DND-41 (cell line): ENCODE results near the gene NCK1.

Experiments used
- ATAC-seq: fragments of 200-7000 bp; cut with Tn5 transposase; 3 replicates; pipeline ENCODE4 v1.9.1; 2021; ENCODE audit warnings: low read depth; ENCODE audit not compliant: insufficient read depth
- DNase-seq: peaks from one replicate; pipeline ENCODE4 v3.0.0-alpha.2; 2020
- H2AFZ ChIP-seq: 2 replicates; pipeline ENCODE4 v1.6.0; 2012; ENCODE audit warnings: low read depth, low read length
- H3K27ac ChIP-seq: 2 replicates; pipeline ENCODE4 v1.5.1; 2012; ENCODE audit warnings: low read length, inconsistent platforms
- H3K27me3 ChIP-seq: fragments of 200-600 bp; sonication (generic); 2 replicates; pipeline ENCODE4 v1.6.0; 2012; ENCODE audit warnings: low read length, mild to moderate bottlenecking, inconsistent platforms; ENCODE audit not compliant: insufficient read depth, poor library complexity
- H3K36me3 ChIP-seq: 2 replicates; pipeline ENCODE4 v1.5.1; 2012; ENCODE audit warnings: low read length, inconsistent platforms; ENCODE audit not compliant: insufficient read depth
- H3K4me1 ChIP-seq: 2 replicates; pipeline ENCODE4 v1.5.1; 2012; ENCODE audit warnings: mild to moderate bottlenecking, low read length; ENCODE audit not compliant: insufficient read depth
- H3K4me2 ChIP-seq: 2 replicates; pipeline ENCODE4 v1.6.0; 2012; ENCODE audit warnings: mild to moderate bottlenecking, moderate library complexity, low read length, inconsistent platforms; ENCODE audit not compliant: insufficient read depth
- H3K4me3 ChIP-seq, 2 experiments: fragments of 200-600 bp in 1 of 2; shearing (Covaris generic) in 1 of 2; 2 replicates each; pipeline ENCODE4 v1.5.1; 2012 to 2016; ENCODE audit warnings: inconsistent platforms in 2 of 2, low read length in 2 of 2, mild to moderate bottlenecking in 2 of 2, low read depth in 1 of 2, moderate library complexity in 1 of 2
- H3K79me2 ChIP-seq: 2 replicates; pipeline ENCODE4 v1.6.0; 2012; ENCODE audit warnings: low read length, inconsistent platforms; ENCODE audit not compliant: insufficient read depth
- H3K9ac ChIP-seq: 2 replicates; pipeline ENCODE4 v1.6.0; 2012; ENCODE audit warnings: low read depth, mild to moderate bottlenecking, inconsistent platforms, low read length, moderate library complexity
- H3K9me3 ChIP-seq: 2 replicates; pipeline ENCODE4 v1.5.1; 2012; ENCODE audit warnings: low read length, moderate library complexity, mild to moderate bottlenecking, inconsistent platforms; ENCODE audit not compliant: insufficient read depth, severe bottlenecking
- H4K20me1 ChIP-seq: 2 replicates; pipeline ENCODE4 v1.6.0; 2012; ENCODE audit warnings: low read length; ENCODE audit not compliant: insufficient read depth
- EZH2 ChIP-seq: IDR thresholded peaks from 3 replicates; pipeline ENCODE4 v1.6.1; 2012; ENCODE audit warnings: borderline replicate concordance, low read depth, mild to moderate bottlenecking, moderate library complexity, low read length, inconsistent platforms; ENCODE audit not compliant: severe bottlenecking
- TF ChIP-seq, protein P1 (sequence below): IDR thresholded peaks from 2 replicates; pipeline ENCODE4 v1.5.1; 2012; ENCODE audit warnings: borderline replicate concordance, low read length, moderate library complexity, mild to moderate bottlenecking; ENCODE audit not compliant: poor library complexity, severe bottlenecking; ENCODE audit errors: extremely low read depth

NCK1 gene

DNA sequence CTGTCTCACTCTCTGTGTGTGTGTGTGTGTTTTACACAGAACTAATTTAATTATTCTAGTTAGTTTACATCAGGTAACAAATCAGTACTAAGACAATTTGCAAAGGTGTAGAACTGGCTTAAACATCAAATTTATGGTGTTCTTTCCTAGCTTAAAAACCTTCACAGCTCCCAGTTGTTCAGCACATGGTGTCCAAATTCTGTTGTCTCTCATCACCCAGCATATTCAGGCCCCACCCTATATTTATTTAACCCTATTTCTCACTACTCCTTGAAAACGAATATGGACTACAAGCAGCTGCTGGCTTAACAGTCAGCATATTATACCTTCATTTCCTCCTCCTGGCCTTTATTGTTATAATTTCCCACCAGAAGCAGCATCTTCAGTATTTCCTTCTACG lies 96.9 kb downstream of the NCK1 start:
- Histone ChIP-seq H3K36me3 (no peaks in the 10 kb centered on the region), H3K9me3 (no peaks in the 10 kb centered on the region), H2AFZ (no peak overlapping the region), H4K20me1 (no peaks in the 10 kb centered on the region), H3K4me1 (no peaks in the 10 kb centered on the region), H3K27ac (no peak overlapping the region), H3K9ac (no peak overlapping the region), H3K4me3 (no peak overlapping the region), H3K27me3 (no peaks in the 10 kb centered on the region), H3K4me2 (no peak overlapping the region), H3K79me2 (no peaks in the 10 kb centered on the region)
- no peak for ATAC-seq
- no peak for DNase-seq
- no peak for TF ChIP-seq EZH2
- TF ChIP-seq, protein P1, sequence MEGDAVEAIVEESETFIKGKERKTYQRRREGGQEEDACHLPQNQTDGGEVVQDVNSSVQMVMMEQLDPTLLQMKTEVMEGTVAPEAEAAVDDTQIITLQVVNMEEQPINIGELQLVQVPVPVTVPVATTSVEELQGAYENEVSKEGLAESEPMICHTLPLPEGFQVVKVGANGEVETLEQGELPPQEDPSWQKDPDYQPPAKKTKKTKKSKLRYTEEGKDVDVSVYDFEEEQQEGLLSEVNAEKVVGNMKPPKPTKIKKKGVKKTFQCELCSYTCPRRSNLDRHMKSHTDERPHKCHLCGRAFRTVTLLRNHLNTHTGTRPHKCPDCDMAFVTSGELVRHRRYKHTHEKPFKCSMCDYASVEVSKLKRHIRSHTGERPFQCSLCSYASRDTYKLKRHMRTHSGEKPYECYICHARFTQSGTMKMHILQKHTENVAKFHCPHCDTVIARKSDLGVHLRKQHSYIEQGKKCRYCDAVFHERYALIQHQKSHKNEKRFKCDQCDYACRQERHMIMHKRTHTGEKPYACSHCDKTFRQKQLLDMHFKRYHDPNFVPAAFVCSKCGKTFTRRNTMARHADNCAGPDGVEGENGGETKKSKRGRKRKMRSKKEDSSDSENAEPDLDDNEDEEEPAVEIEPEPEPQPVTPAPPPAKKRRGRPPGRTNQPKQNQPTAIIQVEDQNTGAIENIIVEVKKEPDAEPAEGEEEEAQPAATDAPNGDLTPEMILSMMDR: no peak

DNA sequence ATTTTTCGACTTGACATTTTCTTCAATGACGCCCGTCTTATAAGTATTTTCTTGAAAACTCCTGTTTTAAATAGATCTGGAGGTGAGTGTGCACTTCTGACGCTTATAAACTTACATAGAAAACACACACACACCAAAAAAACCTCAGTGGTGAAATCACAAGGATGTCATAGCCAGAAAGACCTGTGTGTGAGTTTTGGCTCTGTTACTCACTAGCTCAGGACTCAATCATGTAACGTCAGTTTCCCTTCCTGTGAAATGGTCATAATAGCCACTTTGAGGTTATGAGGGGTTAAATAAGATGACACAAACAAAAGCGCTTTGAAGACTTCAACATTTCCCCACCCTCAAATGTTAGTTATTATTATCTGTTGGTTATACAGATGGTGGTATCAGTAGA lies 97.6 kb downstream of the NCK1 start:
- Histone ChIP-seq H3K27me3 (no peaks in the 10 kb centered on the region), H3K36me3 (no peaks in the 10 kb centered on the region), H3K79me2 (no peaks in the 10 kb centered on the region), H3K9me3 (no peaks in the 10 kb centered on the region), H2AFZ (no peak overlapping the region), H3K27ac (no peak overlapping the region), H4K20me1 (no peaks in the 10 kb centered on the region), H3K4me3 (no peak overlapping the region), H3K4me1 (no peaks in the 10 kb centered on the region), H3K4me2 (no peak overlapping the region), H3K9ac (no peak overlapping the region)
- TF ChIP-seq EZH2: no peak
- TF ChIP-seq, protein P1: no peak
- DNase-seq: no peak
- ATAC-seq: no peak

GRCh38 chr3:136960838-136961836 lies 99.1 kb downstream of the NCK1 start:
- H3K4me1 ChIP-seq: no peaks in the 10 kb centered on the region
- H3K9me3 ChIP-seq: no peaks in the 10 kb centered on the region
- no peak for TF ChIP-seq EZH2
- TF ChIP-seq, protein P1: no peak
- no peak for DNase-seq
- no peaks in the 10 kb centered on the region for H3K36me3 ChIP-seq
- H3K4me3 ChIP-seq: no peak overlapping the region
- no peak for ATAC-seq
- no peak overlapping the region for H3K9ac ChIP-seq
- H2AFZ ChIP-seq: no peak overlapping the region
- H3K27me3 ChIP-seq: no peaks in the 10 kb centered on the region
- no peaks in the 10 kb centered on the region for H3K79me2 ChIP-seq
- no peak overlapping the region for H3K27ac ChIP-seq
- H4K20me1 ChIP-seq: no peaks in the 10 kb centered on the region
- H3K4me2 ChIP-seq: no peak overlapping the region
